ENCODE measurements around the gene ACOT11.

- TF ChIP-seq CTCF (conservative IDR thresholded peaks at IDR 0.05 in 1 of 2, IDR thresholded peaks at IDR 0.05 in 1 of 2; ENCODE audit: extremely low read depth in 1 of 2, insufficient read depth in 1 of 2, low read depth in 1 of 2, low read length in 2 of 2) (no peak), EZH2 (IDR thresholded peaks at IDR 0.05; ENCODE audit: borderline replicate concordance, low read length) (no peak)
Observed at GRCh38 chr1:54501849-54502248, 46.2 kb upstream of the ACOT11 start.

Data from mammary epithelial cell (primary cell).